Endothelial cell (in vitro differentiated cells): ENCODE data around the gene KCNAB1. TPM values are rescaled to one million over a fixed set of nuclear protein-coding genes. Genes with fewer than 3 reads are reported as not detected.

Source experiments
- DNase-seq: peaks from one replicate; pipeline ENCODE4 v3.0.0; 2021; ENCODE audit warnings: low spot score
- H3K27ac Mint-ChIP-seq: one replicate; pipeline ENCODE4 v1.8.0; 2021; ENCODE audit warnings: mixed read lengths, inconsistent platforms; ENCODE audit not compliant: unreplicated experiment
- H3K27me3 Mint-ChIP-seq: one replicate; pipeline ENCODE4 v1.8.0; 2021; ENCODE audit warnings: mild to moderate bottlenecking, moderate library complexity, mixed read lengths, inconsistent platforms; ENCODE audit not compliant: unreplicated experiment
- H3K36me3 Mint-ChIP-seq: one replicate; pipeline ENCODE4 v1.8.0; 2021; ENCODE audit warnings: mild to moderate bottlenecking, low read depth, mixed read lengths, inconsistent platforms; ENCODE audit not compliant: unreplicated experiment
- H3K4me1 Mint-ChIP-seq: one replicate; pipeline ENCODE4 v1.8.0; 2021; ENCODE audit warnings: mild to moderate bottlenecking, mixed read lengths, inconsistent platforms; ENCODE audit not compliant: unreplicated experiment
- H3K4me3 Mint-ChIP-seq: one replicate; pipeline ENCODE4 v1.8.0; 2021; ENCODE audit warnings: mild to moderate bottlenecking, mixed read lengths, inconsistent platforms; ENCODE audit not compliant: unreplicated experiment
- H3K9me3 Mint-ChIP-seq: one replicate; pipeline ENCODE4 v1.8.0; 2021; ENCODE audit warnings: mixed read lengths, inconsistent platforms; ENCODE audit not compliant: unreplicated experiment
- CTCF ChIP-seq: fragments of 200-600 bp; sonication (generic); IDR thresholded peaks from one replicate; pipeline ENCODE4 v1.5.0; 2021; ENCODE audit warnings: antibody characterized with exemption; ENCODE audit not compliant: unreplicated experiment
- total RNA-seq: library from RNA; stranded (reverse); fragmentation: NEBNext Ultra II Directional; extraction: Animal tissue kit (Norgen Biotek cat#: 25700); gene quantifications from one replicate; pipeline ENCODE4 v1.2.1, GENCODE V29; 2021; ENCODE audit not compliant: unreplicated experiment

KCNAB1 gene
- total RNA-seq, 1 donor from 2014 or later, result not detected

- DNase-seq, result no peak
- H3K36me3 Mint-ChIP-seq, result no peaks in the 10 kb centered on the region
- H3K9me3 Mint-ChIP-seq, result no peaks in the 10 kb centered on the region
- no peak overlapping the region for H3K27ac Mint-ChIP-seq
- TF ChIP-seq CTCF, result no peak
- H3K27me3 Mint-ChIP-seq, result peaks cover 2% of the 10 kb centered on the region
- no peaks in the 10 kb centered on the region for H3K4me1 Mint-ChIP-seq
- no peak overlapping the region for H3K4me3 Mint-ChIP-seq
Measured at GRCh38 chr3:156140001-156140595, 19.7 kb downstream of the KCNAB1 start.

GRCh38 chr3:156142702-156143101 is 22.3 kb downstream of the KCNAB1 start:
- no peak for DNase-seq
- H3K9me3 Mint-ChIP-seq, result no peaks in the 10 kb centered on the region
- H3K27ac Mint-ChIP-seq, result no peak overlapping the region
- no peak overlapping the region for H3K4me3 Mint-ChIP-seq
- peaks cover 1% of the 10 kb centered on the region for H3K27me3 Mint-ChIP-seq
- H3K4me1 Mint-ChIP-seq, result no peaks in the 10 kb centered on the region
- TF ChIP-seq CTCF, result no peak
- H3K36me3 Mint-ChIP-seq, result no peaks in the 10 kb centered on the region

GRCh38 chr3:156143136-156143535 is 22.8 kb downstream of the KCNAB1 start:
- Mint-ChIP-seq H3K4me1 (no peaks in the 10 kb centered on the region), H3K27ac (no peak overlapping the region), H3K9me3 (no peaks in the 10 kb centered on the region), H3K4me3 (no peak overlapping the region), H3K27me3 (no peaks in the 10 kb centered on the region), H3K36me3 (no peaks in the 10 kb centered on the region)
- DNase-seq, result no peak
- TF ChIP-seq CTCF, result no peak

- DNase-seq, result no peak
- Mint-ChIP-seq H3K36me3 (no peaks in the 10 kb centered on the region), H3K4me1 (peaks cover 4% of the 10 kb centered on the region), H3K27me3 (no peaks in the 10 kb centered on the region), H3K4me3 (no peak overlapping the region), H3K9me3 (no peaks in the 10 kb centered on the region), H3K27ac (no peak overlapping the region)
- no peak for TF ChIP-seq CTCF
Measured at GRCh38 chr3:156144060-156144459, 23.7 kb downstream of the KCNAB1 start.

GRCh38 chr3:156145866-156146265 is 25.5 kb downstream of the KCNAB1 start:
- no peak overlapping the region for H3K4me3 Mint-ChIP-seq
- no peaks in the 10 kb centered on the region for H3K9me3 Mint-ChIP-seq
- H3K27ac Mint-ChIP-seq, result no peak overlapping the region
- TF ChIP-seq CTCF, result no peak
- H3K36me3 Mint-ChIP-seq, result no peaks in the 10 kb centered on the region
- peaks cover 15% of the 10 kb centered on the region for H3K4me1 Mint-ChIP-seq
- DNase-seq, result no peak
- H3K27me3 Mint-ChIP-seq, result no peaks in the 10 kb centered on the region
